H1 (cell line): ENCODE data around the gene NDUFS3. TPM values are rescaled to one million over a fixed set of nuclear protein-coding genes. Genes with fewer than 3 reads are reported as not detected.

Source experiments
- CTCF ChIA-PET: fragments of 300-600 bp; sonication (Branson Sonifier 250); formaldehyde crosslinking; loops from one replicate; lab custom pipeline; 2021; ENCODE audit not compliant: partially characterized antibody; lab: Charles Lee
- POLR2A ChIA-PET: fragments of 300-600 bp; sonication (Branson Sonifier 250); formaldehyde crosslinking; loops from one replicate; lab custom pipeline; 2021; ENCODE audit warnings: inconsistent platforms; ENCODE audit not compliant: partially characterized antibody; lab: Charles Lee
- DNase-seq, 2 experiments: peaks; one replicate each; pipeline versions ENCODE4 v3.0.0 to v3.0.0-alpha.2; 2010 to 2022; ENCODE audit warnings: low spot score in 2 of 2, low read depth in 1 of 2, mixed read lengths in 1 of 2
- FAIRE-seq: peaks from 2 replicates; lab custom pipeline; 2011; peaks lifted over from hg19 to GRCh38; lab: Jason Lieb, UNC
- H2AFZ ChIP-seq: 2 replicates; pipeline ENCODE4 v1.8.1; 2012; ENCODE audit warnings: low read length, inconsistent platforms
- H2AK5ac ChIP-seq: 2 replicates; pipeline ENCODE4 v1.6.1; 2013; ENCODE audit warnings: low read depth, low read length
- H2BK120ac ChIP-seq: replicated peaks from 2 replicates; pipeline ENCODE3; 2013; ENCODE audit warnings: low read depth, low read length, inconsistent platforms
- H2BK12ac ChIP-seq: 2 replicates; pipeline ENCODE4 v1.6.1; 2013; ENCODE audit warnings: low read depth, low read length
- H2BK15ac ChIP-seq: 2 replicates; pipeline ENCODE4 v1.6.1; 2013; ENCODE audit warnings: low read length
- H2BK20ac ChIP-seq: 2 replicates; pipeline ENCODE4 v1.6.1; 2013; ENCODE audit warnings: low read length
- H2BK5ac ChIP-seq: 2 replicates; pipeline ENCODE4 v1.6.1; 2013; ENCODE audit warnings: low read depth, low read length
- H3K14ac ChIP-seq: 2 replicates; pipeline ENCODE4 v1.6.1; 2013; ENCODE audit warnings: inconsistent platforms; ENCODE audit not compliant: insufficient read length
- H3K18ac ChIP-seq: 2 replicates; pipeline ENCODE4 v1.6.1; 2013; ENCODE audit warnings: low read length; ENCODE audit errors: extremely low read depth
- H3K23ac ChIP-seq: 2 replicates; pipeline ENCODE4 v1.6.1; 2013; ENCODE audit warnings: inconsistent platforms; ENCODE audit not compliant: insufficient read length
- H3K23me2 ChIP-seq: 2 replicates; pipeline ENCODE4 v1.6.1; 2013; ENCODE audit warnings: low read depth, low read length
- H3K27ac ChIP-seq: 2 replicates; pipeline ENCODE4 v1.6.1; 2011; ENCODE audit warnings: low read depth, low read length, inconsistent platforms
- H3K27me3 ChIP-seq, 4 experiments: replicated peaks in 1 of 4; 1 replicate in 1 of 4; 2 replicates in 3 of 4; pipeline versions ENCODE4 v1.6.1 to v1.8.1; 2011 to 2013; ENCODE audit warnings: low read length in 3 of 4, mild to moderate bottlenecking in 3 of 4, inconsistent platforms in 2 of 4, mixed read lengths in 2 of 4, moderate library complexity in 1 of 4; ENCODE audit not compliant: control insufficient read depth in 3 of 4, insufficient read depth in 3 of 4; ENCODE audit errors: extremely low read depth in 1 of 4
- H3K36me3 ChIP-seq, 4 experiments: 2 replicates each; pipeline versions ENCODE4 v1.6.1 to v1.8.1; 2011 to 2013; ENCODE audit warnings: mild to moderate bottlenecking in 4 of 4, low read length in 3 of 4, moderate library complexity in 2 of 4, control low read depth in 1 of 4, inconsistent platforms in 1 of 4; ENCODE audit not compliant: insufficient read depth in 4 of 4, control insufficient read depth in 2 of 4
- H3K4ac ChIP-seq: replicated peaks from 2 replicates; pipeline ENCODE3; 2013; ENCODE audit warnings: low read length, low read depth, mixed read lengths, inconsistent platforms; ENCODE audit not compliant: insufficient read length
- H3K4me1 ChIP-seq, 4 experiments: replicated peaks in 1 of 4; 1 replicate in 1 of 4; 2 replicates in 3 of 4; pipeline versions ENCODE4 v1.6.1 to v1.8.1; 2011 to 2013; ENCODE audit warnings: low read length in 3 of 4, inconsistent platforms in 2 of 4, mixed read lengths in 1 of 4; ENCODE audit not compliant: insufficient read depth in 4 of 4, control insufficient read depth in 3 of 4
- H3K4me2 ChIP-seq, 2 experiments: 2 replicates each; pipeline versions ENCODE4 v1.6.1 to v1.8.1; 2011 to 2013; ENCODE audit warnings: low read depth in 2 of 2, low read length in 2 of 2, control low read depth in 1 of 2, inconsistent platforms in 1 of 2, mild to moderate bottlenecking in 1 of 2; ENCODE audit not compliant: insufficient read depth in 1 of 2
- H3K4me3 ChIP-seq, 4 experiments: fragments of 200-600, 300-600 bp in 1 of 4; sonication (generic), shearing (Covaris generic), sonication (Bioruptor Twin) in 1 of 4; 2 replicates each; pipeline versions ENCODE4 v1.5.1 to v1.8.1; 2011 to 2016; ENCODE audit warnings: low read length in 4 of 4, low read depth in 3 of 4, control low read depth in 2 of 4, inconsistent platforms in 2 of 4, mild to moderate bottlenecking in 2 of 4, mixed read lengths in 1 of 4, moderate library complexity in 1 of 4; ENCODE audit not compliant: insufficient read depth in 2 of 4; ENCODE audit errors: extremely low read depth in 1 of 4
- H3K56ac ChIP-seq: replicated peaks from 2 replicates; pipeline ENCODE3; 2013; ENCODE audit warnings: low read depth, mild to moderate bottlenecking, mixed read lengths, low read length, inconsistent platforms; ENCODE audit not compliant: insufficient read length
- H3K79me1 ChIP-seq: 2 replicates; pipeline ENCODE4 v1.6.1; 2013; ENCODE audit warnings: low read depth, low read length, control low read depth
- H3K79me2 ChIP-seq, 2 experiments: 2 replicates each; pipeline versions ENCODE4 v1.6.1 to v1.8.1; 2012 to 2013; ENCODE audit warnings: low read length in 2 of 2, mild to moderate bottlenecking in 2 of 2, inconsistent platforms in 1 of 2; ENCODE audit not compliant: insufficient read depth in 2 of 2, control insufficient read depth in 1 of 2
- H3K9ac ChIP-seq, 4 experiments: replicated peaks in 1 of 4; 1 replicate in 1 of 4; 2 replicates in 3 of 4; pipeline versions ENCODE4 v1.6.1 to v1.8.1; 2011 to 2013; ENCODE audit warnings: low read depth in 3 of 4, low read length in 3 of 4, control low read depth in 2 of 4, mild to moderate bottlenecking in 2 of 4, moderate library complexity in 2 of 4, inconsistent platforms in 1 of 4; ENCODE audit errors: extremely low read depth in 1 of 4
- H3K9me3 ChIP-seq, 2 experiments: 2 replicates each; pipeline versions ENCODE4 v1.6.1 to v1.8.1; 2012 to 2013; ENCODE audit warnings: mild to moderate bottlenecking in 2 of 2, moderate library complexity in 2 of 2, control low read depth in 1 of 2, inconsistent platforms in 1 of 2, low read depth in 1 of 2, low read length in 1 of 2, mixed read lengths in 1 of 2; ENCODE audit not compliant: insufficient read depth in 2 of 2
- H4K20me1 ChIP-seq, 2 experiments: replicated peaks in 1 of 2; 2 replicates each; pipeline versions ENCODE3 to v1.8.1; 2011 to 2013; ENCODE audit warnings: inconsistent platforms in 2 of 2, low read length in 2 of 2, mild to moderate bottlenecking in 1 of 2; ENCODE audit not compliant: insufficient read depth in 2 of 2, control insufficient read depth in 1 of 2
- H4K5ac ChIP-seq: 2 replicates; pipeline ENCODE4 v1.6.1; 2013; ENCODE audit warnings: low read length, low read depth, mixed read lengths, inconsistent platforms; ENCODE audit not compliant: insufficient read length
- H4K8ac ChIP-seq: 2 replicates; pipeline ENCODE4 v1.8.0; 2013; ENCODE audit warnings: mild to moderate bottlenecking, moderate library complexity, low read length, inconsistent platforms; ENCODE audit not compliant: insufficient read depth; ENCODE audit errors: extremely low read depth
- H4K91ac ChIP-seq: replicated peaks from 2 replicates; pipeline ENCODE3; 2013; ENCODE audit warnings: low read length, mixed read lengths, inconsistent platforms; ENCODE audit not compliant: insufficient read length
- CEBPB ChIP-seq: IDR thresholded peaks from 2 replicates; pipeline ENCODE4 v1.6.1; 2012; ENCODE audit warnings: low read depth, low read length
- JUND ChIP-seq: IDR thresholded peaks from 2 replicates; pipeline ENCODE4 v1.6.1; 2011; ENCODE audit warnings: mild to moderate bottlenecking, improper control_type of control experiment, low read length
- SP4 ChIP-seq: IDR thresholded peaks from 2 replicates; pipeline ENCODE4 v1.6.1; 2012; ENCODE audit warnings: low read length, inconsistent platforms
- TAF7 ChIP-seq: optimal IDR thresholded peaks from 2 replicates; pipeline ENCODE3; 2011; ENCODE audit warnings: low read depth, mild to moderate bottlenecking, inconsistent platforms, low read length, moderate library complexity, borderline replicate concordance
- WGBS, 2 experiments: shearing (Covaris generic) in 1 of 2; methylation state at CpG; one replicate each; pipeline versions ENCODE4 v1.1.6 to v1.1.7; 2013 to 2015; ENCODE audit warnings: low lambda C conversion rate in 2 of 2, mixed read lengths in 2 of 2, inconsistent platforms in 1 of 2, low coverage in 1 of 2, missing lambda C conversion rate in 1 of 2; ENCODE audit not compliant: insufficient replicate concordance in 2 of 2, insufficient coverage in 1 of 2, insufficient read length in 1 of 2; ENCODE audit errors: extremely low coverage in 1 of 2, missing lambda C conversion rate in 1 of 2; 5-methylcytosine and 5-hydroxymethylcytosine counted together
- polyA plus RNA-seq, 7 experiments: library from polyadenylated mRNA; depleted of rRNA in 3 of 7; stranded (reverse) in 5 of 7; unstranded in 2 of 7; fragments of >200 nt in 5 of 7; fragments of 200-250 nt in 2 of 7; gene quantifications; 1 replicate in 5 of 7; 2 replicates in 1 of 7; 4 replicates in 1 of 7; pipeline versions ENCODE4 v1.2.1 to v1.2.3, GENCODE V29; 2011 to 2013; ENCODE audit warnings: missing spikeins in 2 of 7, mixed read lengths in 2 of 7
- small RNA-seq: library from polyadenylated mRNA; stranded (forward); fragments of <200 nt; extraction: miRNeasy Mini kit (QIAGEN cat#:217004); gene quantifications from one replicate; pipeline ENCODE3, GENCODE V24; 2013; ENCODE audit not compliant: insufficient read depth
- total RNA-seq: library from RNA; stranded (reverse); fragmentation: NEBNext Ultra II Directional; extraction: Animal tissue kit (Norgen Biotek cat#: 25700); gene quantifications from 2 replicates; pipeline ENCODE4 v1.2.1, GENCODE V29; 2021

The NDUFS3 gene
- total and polyA plus RNA-seq, 2 of the 8 experiments (the other 6 are each of a cell fraction or from before 2014, with no cell fraction given): 135 to 241 TPM

GRCh38 chr11:47631473-47631872 lies 52.6 kb downstream of the NDUFS3 start:
- Histone ChIP-seq H3K4ac (no peak overlapping the region), H2BK5ac (no peak overlapping the region), H3K27ac (no peak overlapping the region), H3K36me3 (peaks cover 11 to 65% (median 45%) of the 10 kb centered on the region in 4 experiments; a peak in 7 of 8 replicates), H3K56ac (no peak overlapping the region), H3K27me3 (no peaks in the 10 kb centered on the region), H3K4me3 (no peak overlapping the region), H3K4me2 (no peak overlapping the region), H3K9me3 (no peaks in the 10 kb centered on the region), H2AFZ (no peak overlapping the region), H4K91ac (no peak overlapping the region), H2AK5ac (no peak overlapping the region), H3K23me2 (no peaks in the 10 kb centered on the region), H2BK12ac (no peak overlapping the region), H3K4me1 (no peaks in the 10 kb centered on the region), H3K79me2 (no peaks in the 10 kb centered on the region), H2BK20ac (no peak overlapping the region)
- 92% methylated on average over 5 of the region's 5 CpGs; no CpG with 5 or more reads in 1 of the 2 experiments for WGBS, 2 experiments
- CTCF ChIA-PET: no interaction called here
- TF ChIP-seq SP4 (no peak), JUND (no peak), CEBPB (no peak), TAF7 (no peak)
- TF ChIP-seq, all 59 proteins: peak for 0
- Histone ChIP-seq H3K18ac (no peak overlapping the region), H3K79me1 (no peaks in the 10 kb centered on the region), H4K20me1 (peaks cover 0 to 1% of the 10 kb centered on the region in 2 experiments), H3K14ac (no peak overlapping the region), H2BK120ac (no peak overlapping the region), H4K5ac (no peak overlapping the region), H2BK15ac (no peak overlapping the region), H4K8ac (no peak overlapping the region), H3K23ac (no peak overlapping the region), H3K9ac (no peak overlapping the region)
- POLR2A ChIA-PET: no interaction called here
- no peak for FAIRE-seq
- no peak for DNase-seq

Small RNA genes lying within 50 kb of the gene (small RNA-seq; reads per million reads assigned to genes)
- gene RN7SL652P (not detected), gene RNU5E-10P (not detected)

Other genes starting within 250 kb of the NDUFS3 start
- gene MYBPC3, start 226.4 kb upstream of the NDUFS3 start, total RNA-seq: not detected in 2 replicates
- 0.02 and 0.05 TPM in 2 replicates for gene MYBPC3, start 226.4 kb upstream of the NDUFS3 start, polyA plus RNA-seq (2011; rRNA removed)
- gene SPI1, start 200.5 kb upstream of the NDUFS3 start, total RNA-seq: not detected in 2 replicates
- gene SPI1, start 200.5 kb upstream of the NDUFS3 start, polyA plus RNA-seq (2011; rRNA removed): 0.12 and 0.28 TPM in 2 replicates
- gene SLC39A13, start 170.5 kb upstream of the NDUFS3 start, total RNA-seq: 20.9 and 23.2 TPM in 2 replicates
- gene SLC39A13, start 170.5 kb upstream of the NDUFS3 start, polyA plus RNA-seq (2011; rRNA removed): 30.0 and 42.9 TPM in 2 replicates
- 159 and 160 TPM in 2 replicates for gene PSMC3, start 152.6 kb upstream of the NDUFS3 start, total RNA-seq
- 105 and 114 TPM in 2 replicates for gene PSMC3, start 152.6 kb upstream of the NDUFS3 start, polyA plus RNA-seq (2011; rRNA removed)
- 0.34 TPM in 1 of 2 replicates, not detected in the other for gene RAPSN, start 129.9 kb upstream of the NDUFS3 start, total RNA-seq
- gene RAPSN, start 129.9 kb upstream of the NDUFS3 start, polyA plus RNA-seq (2011; rRNA removed): 0.05 and 0.06 TPM in 2 replicates
- 194 and 197 TPM in 2 replicates for gene CELF1, start 25.9 kb upstream of the NDUFS3 start, total RNA-seq
- 114 and 131 TPM in 2 replicates for gene CELF1, start 25.9 kb upstream of the NDUFS3 start, polyA plus RNA-seq (2011; rRNA removed)
- 44.8 and 48.4 TPM in 2 replicates for gene PTPMT1, start 13.5 kb upstream of the NDUFS3 start, total RNA-seq
- 105 TPM in 2 replicates for gene PTPMT1, start 13.5 kb upstream of the NDUFS3 start, polyA plus RNA-seq (2011; rRNA removed)
- 12.0 and 14.0 TPM in 2 replicates for gene KBTBD4, start 104 bp upstream of the NDUFS3 start, total RNA-seq
- gene KBTBD4, start 104 bp upstream of the NDUFS3 start, polyA plus RNA-seq (2011; rRNA removed): 15.8 and 19.5 TPM in 2 replicates
- not detected in 2 replicates for gene FAM180B, start 7.6 kb downstream of the NDUFS3 start, total RNA-seq
- gene FAM180B, start 7.6 kb downstream of the NDUFS3 start, polyA plus RNA-seq (2011; rRNA removed): 0.09 TPM in 1 of 2 replicates, not detected in the other
- gene C1QTNF4, start 15.3 kb downstream of the NDUFS3 start, total RNA-seq: 3.5 and 6.0 TPM in 2 replicates
- gene C1QTNF4, start 15.3 kb downstream of the NDUFS3 start, polyA plus RNA-seq (2011; rRNA removed): 3.9 and 4.8 TPM in 2 replicates
- gene MTCH2, start 63.5 kb downstream of the NDUFS3 start, total RNA-seq: 157 and 167 TPM in 2 replicates
- gene MTCH2, start 63.5 kb downstream of the NDUFS3 start, polyA plus RNA-seq (2011; rRNA removed): 126 and 171 TPM in 2 replicates
- 2.1 and 5.3 TPM in 2 replicates for gene AGBL2, start 136.3 kb downstream of the NDUFS3 start, total RNA-seq
- gene AGBL2, start 136.3 kb downstream of the NDUFS3 start, polyA plus RNA-seq (2011; rRNA removed): 6.5 and 7.1 TPM in 2 replicates
- 73.1 and 78.5 TPM in 2 replicates for gene FNBP4, start 188.3 kb downstream of the NDUFS3 start, total RNA-seq
- gene FNBP4, start 188.3 kb downstream of the NDUFS3 start, polyA plus RNA-seq (2011; rRNA removed): 85.7 and 87.8 TPM in 2 replicates